ENCODE measurements around the gene CCDC146. TPM values are rescaled to one million over a fixed set of nuclear protein-coding genes. Genes with fewer than 3 reads are reported as not detected.

CCDC146 gene
- total RNA-seq, 1 experiment from 2014 or later: 1.1 TPM

GRCh38 chr7:77232467-77232866, 110.1 kb downstream of the CCDC146 start (continued):
- TF ChIP-seq ATF3 (CRISPR knock-in tag; conservative IDR thresholded peaks at IDR 0.05): no peak
- no peak for TF ChIP-seq FOXK1 (CRISPR knock-in tag; IDR thresholded peaks at IDR 0.05)
- no peak for TF ChIP-seq JAZF1 (CRISPR knock-in tag; IDR thresholded peaks at IDR 0.05)
- TF ChIP-seq ZNF138 (CRISPR knock-in tag; conservative IDR thresholded peaks at IDR 0.05): no peak
- TF ChIP-seq ZNF219 (CRISPR knock-in tag; IDR thresholded peaks at IDR 0.05; ENCODE audit: borderline replicate concordance): no peak
- no peak for TF ChIP-seq ZSCAN18 (CRISPR knock-in tag; IDR thresholded peaks at IDR 0.05)
- TF ChIP-seq MYBL2 (CRISPR knock-in tag; IDR thresholded peaks at IDR 0.05): no peak
- no peak for TF ChIP-seq MAX (CRISPR knock-in tag; IDR thresholded peaks at IDR 0.05)
- TF ChIP-seq ZNF512 (CRISPR knock-in tag; IDR thresholded peaks at IDR 0.05; ENCODE audit: borderline replicate concordance): no peak
- no peak for TF ChIP-seq E2F4 (CRISPR knock-in tag; IDR thresholded peaks at IDR 0.05; ENCODE audit: borderline replicate concordance, low read depth)
- no peak for TF ChIP-seq ZNF396 (CRISPR knock-in tag; IDR thresholded peaks at IDR 0.05; ENCODE audit: borderline replicate concordance)
- TF ChIP-seq MXD4 (CRISPR knock-in tag; IDR thresholded peaks at IDR 0.05; ENCODE audit: borderline replicate concordance): no peak
- no peak for TF ChIP-seq CREM (CRISPR knock-in tag; IDR thresholded peaks at IDR 0.05)

- no peak for DNase-seq (ENCODE audit: low spot score)
- Mint-ChIP-seq H3K36me3 (no peaks in the 10 kb centered on the region), H3K27me3 (ENCODE audit: low read depth) (no peaks in the 10 kb centered on the region), H3K27ac (no peak overlapping the region), H3K9me3 (peaks cover 8% of the 10 kb centered on the region), H3K4me3 (no peak overlapping the region), H3K4me1 (peaks cover 4% of the 10 kb centered on the region)
- ChIA-PET CTCF (interaction anchor here (0.9 kb wide), 1 partner anchor 12 kb away, joined by 4 read pairs; no protein-coding TSS in a partner anchor), POLR2A (no interaction called here)
- ATAC-seq: no peak
- TF ChIP-seq ATF6 (CRISPR knock-in tag; IDR thresholded peaks at IDR 0.05): no peak
- TF ChIP-seq SMAD4 (CRISPR knock-in tag; IDR thresholded peaks at IDR 0.05): no peak
- no peak for TF ChIP-seq PRRX2 (CRISPR knock-in tag; IDR thresholded peaks at IDR 0.05)
- TF ChIP-seq GRHL2 (CRISPR knock-in tag; IDR thresholded peaks at IDR 0.05; ENCODE audit: insufficient replicate concordance, severe bottlenecking): no peak
- no peak for TF ChIP-seq SMAD3 (CRISPR knock-in tag; IDR thresholded peaks at IDR 0.05; ENCODE audit: borderline replicate concordance)
- no peak for TF ChIP-seq ZNF138 (CRISPR knock-in tag; conservative IDR thresholded peaks at IDR 0.05)
- no peak for TF ChIP-seq FOXJ3 (CRISPR knock-in tag; IDR thresholded peaks at IDR 0.05; ENCODE audit: borderline replicate concordance)
- no peak for TF ChIP-seq MAX (CRISPR knock-in tag; IDR thresholded peaks at IDR 0.05)
- TF ChIP-seq ZNF512 (CRISPR knock-in tag; IDR thresholded peaks at IDR 0.05; ENCODE audit: borderline replicate concordance): no peak
- TF ChIP-seq SOX15 (CRISPR knock-in tag; IDR thresholded peaks at IDR 0.05): no peak
Observed at GRCh38 chr7:77235276-77235675, 112.9 kb downstream of the CCDC146 start.

All from WTC11 (cell line).